Measurements from ENCODE around the gene SPINK9.
"Not testable (repeated sequence)": the region's sequence is repeated elsewhere in the genome, so short reads cannot be mapped to it uniquely, and the experiment has no call there.

SPINK9 gene, protein sequence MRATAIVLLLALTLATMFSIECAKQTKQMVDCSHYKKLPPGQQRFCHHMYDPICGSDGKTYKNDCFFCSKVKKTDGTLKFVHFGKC

DNA sequence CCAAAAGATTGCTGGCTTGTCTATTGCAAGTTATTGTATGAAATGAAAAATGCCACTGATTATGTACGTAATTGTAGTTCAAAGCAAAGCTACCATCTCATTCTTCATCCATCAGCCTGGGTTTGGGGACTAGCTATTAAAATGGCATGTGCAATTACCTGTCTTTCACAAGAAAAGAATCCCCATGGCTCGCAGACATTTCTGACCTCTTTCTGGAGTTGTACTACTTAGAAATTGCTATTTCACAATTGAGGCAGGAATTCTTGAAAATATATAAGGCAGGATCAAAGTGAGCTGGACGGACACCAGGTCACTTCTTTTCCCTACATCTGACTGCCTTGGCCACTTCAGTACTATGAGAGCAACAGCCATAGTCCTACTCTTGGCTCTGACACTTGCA is at the start of gene SPINK9:
Gene SPINK9, plus strand, starts transcription at position 301 of the 400 bp plus-strand sequence. Its CDS starts 55 bp downstream, at position 356.
- DNase-seq, result no peak

DNA sequence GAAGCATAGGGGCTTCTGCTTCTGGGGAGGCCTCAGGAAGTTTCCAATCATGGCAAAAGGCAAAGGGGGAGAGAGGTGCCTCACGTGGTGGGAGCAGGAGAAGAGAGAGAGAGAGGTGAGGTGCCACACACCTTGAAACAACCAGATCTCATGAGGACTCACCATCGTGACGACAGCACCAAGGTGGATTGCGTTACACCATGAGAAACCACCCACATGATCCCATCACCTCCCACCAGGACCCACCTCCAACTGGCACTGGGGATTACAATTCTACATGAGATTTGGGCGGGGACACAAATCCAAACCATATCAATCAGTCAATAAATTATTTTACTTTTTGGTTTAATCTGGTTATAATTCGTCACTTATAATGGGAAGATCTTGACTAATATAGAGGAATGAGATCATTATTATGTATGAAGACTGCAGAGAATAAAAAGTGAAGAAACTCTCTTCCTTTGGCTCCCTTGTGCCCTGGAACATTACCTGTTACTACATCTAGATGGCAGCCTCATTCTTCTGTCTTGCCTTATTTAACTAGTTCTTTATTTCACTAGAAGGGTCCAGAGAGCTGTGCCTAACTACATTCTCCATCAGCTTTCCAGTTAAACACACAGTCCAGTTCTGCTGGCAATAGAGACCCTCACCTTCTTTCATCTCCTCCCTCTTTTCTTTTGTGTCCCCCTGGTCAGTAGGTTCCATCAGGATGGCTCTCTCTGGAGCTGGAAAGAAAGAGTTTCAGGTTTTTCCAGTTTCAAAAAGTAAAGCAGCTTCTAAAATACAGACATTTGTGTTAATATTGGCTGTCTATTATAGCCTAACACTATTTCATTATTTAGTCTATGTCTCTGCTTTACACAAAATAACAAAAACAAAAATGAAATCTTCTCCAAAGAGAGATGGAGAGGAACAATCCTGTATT is 44.8 kb upstream of the SPINK9 start:
- DNase-seq, result peak; percentile 16

GRCh38 chr5:148297731-148298130 is 37.6 kb upstream of the SPINK9 start:
- DNase-seq, result no peak

- no peak for DNase-seq
Measured at GRCh38 chr5:148306446-148306845, 28.9 kb upstream of the SPINK9 start.

DNA sequence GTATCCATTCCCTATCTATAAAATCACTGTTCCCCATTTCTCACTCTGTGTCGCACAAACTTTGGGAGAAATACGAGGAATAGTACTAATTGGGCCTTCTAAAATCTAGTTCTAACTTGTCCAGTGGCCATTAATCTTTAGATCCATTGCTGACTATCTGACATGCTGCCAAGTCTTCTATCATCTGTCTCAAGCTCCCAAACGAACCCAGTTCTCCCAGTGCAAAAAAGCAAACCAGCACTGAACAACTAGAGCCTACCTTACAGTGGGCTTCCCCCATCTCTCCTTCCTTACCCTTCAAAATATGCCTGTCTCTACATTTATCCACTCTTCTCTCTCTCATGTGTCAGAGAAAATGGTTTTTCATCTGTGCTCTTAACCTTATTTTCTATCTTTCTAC is 26.3 kb upstream of the SPINK9 start:
- DNase-seq, result no peak

DNA sequence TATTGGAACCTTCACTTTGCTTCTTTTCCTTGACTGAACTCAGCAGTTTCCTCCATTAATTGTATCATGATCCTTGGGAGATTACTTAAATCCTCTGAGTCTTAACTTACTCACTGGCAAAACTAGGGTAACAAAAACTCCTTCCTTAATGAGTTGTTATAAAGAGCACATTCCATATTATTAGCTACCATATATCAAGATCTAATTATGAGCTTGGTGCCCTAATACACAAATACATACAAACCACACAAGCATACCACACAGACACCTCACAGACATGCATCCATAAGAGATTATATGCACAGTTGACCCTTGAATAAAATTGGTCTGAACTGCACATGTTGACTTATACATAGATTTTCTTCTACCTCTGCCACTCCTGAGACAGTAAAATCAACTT is 25.6 kb upstream of the SPINK9 start:
- no peak for DNase-seq

GRCh38 chr5:148311484-148311883 is 23.9 kb upstream of the SPINK9 start:
- DNase-seq, result no peak

DNA sequence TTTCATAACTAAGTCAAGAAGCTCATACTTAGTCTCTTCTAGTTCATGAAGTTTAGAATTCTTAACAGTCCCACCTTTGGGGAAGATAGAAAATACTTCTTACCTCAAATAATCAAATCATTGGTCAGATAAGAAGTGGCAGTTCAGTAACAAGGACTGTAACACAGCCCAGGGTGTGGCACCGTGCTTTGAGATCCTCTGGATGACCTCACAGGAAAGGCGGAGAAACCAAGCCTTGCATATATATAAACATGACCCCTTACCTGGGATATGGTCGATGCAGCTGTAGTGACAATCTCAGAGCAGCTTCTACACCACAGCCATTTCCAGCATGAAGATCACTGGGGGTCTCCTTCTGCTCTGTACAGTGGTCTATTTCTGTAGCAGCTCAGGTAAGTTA is 23.2 kb upstream of the SPINK9 start, which contains the start of gene SPINK7:
Gene SPINK7, plus strand, starts transcription at position 271 of the 400 bp plus-strand sequence. Its CDS starts 61 bp downstream, at position 332.
- no peak for DNase-seq

DNA sequence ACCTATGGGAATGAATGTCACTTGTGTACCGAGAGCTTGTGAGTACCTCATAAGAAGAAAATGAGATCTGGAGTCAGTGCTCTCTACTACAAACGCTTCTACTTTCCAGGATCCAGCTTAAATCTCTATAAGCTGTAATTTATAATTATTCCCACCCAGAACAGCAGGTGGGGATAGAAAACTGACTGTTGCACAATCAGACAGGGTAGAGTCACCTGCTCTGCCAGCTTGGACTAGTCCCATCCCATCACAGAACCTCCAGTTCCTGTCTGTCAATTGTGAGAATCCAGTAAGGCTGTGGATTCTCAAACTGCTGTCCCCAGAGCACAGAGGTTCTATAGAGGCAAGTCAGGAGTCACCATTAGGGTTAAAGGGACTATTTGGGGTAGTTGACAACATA is 21.2 kb upstream of the SPINK9 start:
- DNase-seq, result no peak

- no peak for DNase-seq
Measured at GRCh38 chr5:148314731-148315130, 20.6 kb upstream of the SPINK9 start.

DNA sequence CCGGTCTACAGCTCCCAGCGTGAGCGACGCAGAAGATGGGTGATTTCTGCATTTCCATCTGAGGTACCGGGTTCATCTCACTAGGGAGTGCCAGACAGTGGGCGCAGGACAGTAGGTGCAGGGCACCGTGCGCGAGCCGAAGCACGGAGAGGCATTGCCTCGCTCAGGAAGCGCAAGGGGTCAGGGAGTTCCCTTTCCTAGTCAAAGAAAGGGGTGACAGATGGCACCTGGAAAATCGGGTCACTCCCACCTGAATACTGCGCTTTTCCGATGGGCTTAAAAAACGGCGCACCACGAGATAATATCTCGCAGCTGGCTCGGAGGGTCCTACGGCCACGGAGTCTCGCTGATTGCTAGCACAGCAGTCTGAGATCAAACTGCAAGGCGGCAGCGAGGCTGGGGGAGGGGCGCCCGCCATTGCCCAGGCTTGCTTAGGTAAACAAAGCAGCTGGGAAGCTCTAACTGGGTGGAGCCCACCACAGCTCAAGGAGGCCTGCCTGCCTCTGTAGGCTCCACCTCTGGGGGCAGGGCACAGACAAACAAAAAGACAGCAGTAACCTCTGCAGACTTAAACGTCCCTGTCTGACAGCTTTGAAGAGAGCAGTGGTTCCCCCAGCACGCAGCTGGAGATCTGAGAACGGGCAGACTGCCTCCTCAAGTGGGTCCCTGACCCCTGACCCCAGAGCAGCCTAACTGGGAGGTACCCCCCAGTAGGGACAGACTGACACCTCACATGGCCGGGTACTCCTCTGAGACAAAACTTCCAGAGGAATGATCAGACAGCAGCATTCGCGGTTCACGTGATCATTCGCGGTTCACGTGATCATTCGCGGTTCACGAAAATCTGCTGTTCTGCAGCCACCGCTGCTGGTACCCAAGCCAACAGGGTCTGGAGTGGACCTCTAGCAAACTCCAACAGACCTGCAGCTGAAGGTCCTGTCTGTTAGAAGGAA is 15.1 kb upstream of the SPINK9 start:
- not testable (repeated sequence) for DNase-seq

DNA sequence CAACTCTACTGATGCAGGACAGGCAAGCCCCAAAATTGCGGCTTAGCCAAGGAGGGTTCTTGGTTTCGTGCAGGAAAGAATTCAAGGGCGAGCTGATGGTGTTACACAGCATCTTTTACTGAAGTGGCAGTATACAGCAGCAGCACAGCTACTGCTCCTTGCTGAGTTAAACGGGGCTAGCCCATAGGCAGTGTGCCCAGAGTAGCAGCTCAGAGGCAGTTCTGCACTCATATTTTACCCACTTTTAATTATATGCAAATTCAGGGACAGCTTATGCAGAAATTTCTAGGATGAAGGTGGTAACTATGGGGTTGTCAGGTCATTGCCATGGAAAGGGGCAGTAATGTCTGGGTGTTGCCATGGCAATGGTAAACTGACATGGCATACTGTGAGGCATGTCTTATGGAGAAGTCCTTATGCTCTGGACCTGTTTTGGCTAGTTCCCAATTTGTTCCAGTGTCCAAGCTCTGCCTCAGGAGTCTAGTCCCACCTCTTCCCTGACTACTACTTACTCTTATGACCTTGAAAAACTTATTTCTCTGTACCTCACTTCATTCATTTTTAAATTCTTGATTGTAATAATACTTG is 2.0 kb upstream of the SPINK9 start:
- no peak for DNase-seq

- no peak for DNase-seq
Measured at GRCh38 chr5:148336704-148337435, 1.5 kb downstream of the SPINK9 start.

- no peak for DNase-seq
Measured at GRCh38 chr5:148342371-148343045, 7.1 kb downstream of the SPINK9 start.

GRCh38 chr5:148343046-148343407 is 7.7 kb downstream of the SPINK9 start:
- DNase-seq, result no peak

DNA sequence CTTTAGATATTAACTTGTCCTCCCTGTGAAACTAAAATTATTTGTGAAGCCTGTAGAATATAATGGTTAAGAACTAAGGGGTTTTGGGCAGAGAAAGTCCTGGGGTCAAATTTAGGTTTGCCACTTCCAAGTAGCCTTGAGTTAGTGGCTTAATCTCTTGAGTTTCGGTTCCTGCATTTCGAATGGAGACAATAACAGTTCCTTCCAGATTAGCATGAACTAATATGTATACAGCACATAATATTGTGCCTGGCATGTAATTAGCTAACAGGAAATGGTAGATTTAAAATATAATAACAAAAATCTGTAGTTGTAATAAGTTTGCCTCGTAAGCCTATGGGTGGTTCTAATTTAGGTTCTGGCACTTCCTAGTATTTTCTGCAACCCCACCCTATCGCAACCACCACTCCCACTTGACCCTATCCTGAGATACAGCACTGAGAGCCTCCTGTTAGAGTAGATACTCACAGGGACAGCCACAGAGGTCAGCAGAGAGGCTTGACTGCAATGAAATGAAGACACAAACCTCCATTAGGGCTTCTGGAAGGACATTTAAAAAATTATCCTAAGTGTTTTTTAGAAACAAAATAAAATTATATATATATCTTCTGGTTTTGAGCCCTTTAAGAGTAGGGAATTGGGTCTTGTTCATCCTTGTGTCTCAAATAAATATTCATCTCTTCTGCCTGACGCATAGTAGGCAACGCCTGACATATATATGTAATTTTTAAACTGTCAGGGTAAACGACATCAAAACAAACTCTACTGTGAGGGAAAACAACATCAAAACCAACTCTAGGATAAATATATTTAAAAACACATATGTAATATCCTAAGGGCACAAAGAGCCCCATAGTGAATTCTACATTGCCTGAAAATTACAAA is 8.5 kb downstream of the SPINK9 start:
- DNase-seq, result no peak

- DNase-seq, result no peak
Measured at GRCh38 chr5:148347706-148348105, 12.3 kb downstream of the SPINK9 start.

- no peak for DNase-seq
Measured at GRCh38 chr5:148352696-148353095, 17.3 kb downstream of the SPINK9 start.

- no peak for DNase-seq
Measured at GRCh38 chr5:148353634-148354033, 18.3 kb downstream of the SPINK9 start.

GRCh38 chr5:148364343-148364742 is 29.0 kb downstream of the SPINK9 start:
- no peak for DNase-seq

DNA sequence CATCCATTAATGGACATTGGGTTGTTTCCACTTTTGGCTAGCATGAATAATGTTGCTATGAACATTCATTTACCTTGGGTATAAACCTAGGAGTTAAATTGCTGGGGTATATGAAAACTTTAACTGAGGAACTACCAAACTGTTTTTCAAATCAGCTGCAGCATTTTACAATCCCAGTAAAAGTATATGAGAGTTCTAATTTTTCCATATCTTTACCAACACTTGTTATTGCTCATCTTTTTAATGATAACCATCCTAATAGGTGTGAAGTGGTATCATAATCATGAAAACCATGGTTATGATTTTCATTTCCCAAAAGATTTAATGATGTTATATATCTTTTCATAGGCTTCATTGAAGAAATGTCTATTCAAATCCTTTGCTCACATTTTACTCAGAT is 32.9 kb downstream of the SPINK9 start:
- no peak for DNase-seq

Data from HCEC 1CT (cell line).